ENCODE results near the gene LYPD6. TPM values are rescaled to one million over a fixed set of nuclear protein-coding genes. Genes with fewer than 3 reads are reported as not detected.

LYPD6 gene
- total and polyA plus RNA-seq, 2 donors from 2014 or later = 1.1 to 2.2 TPM

DNA sequence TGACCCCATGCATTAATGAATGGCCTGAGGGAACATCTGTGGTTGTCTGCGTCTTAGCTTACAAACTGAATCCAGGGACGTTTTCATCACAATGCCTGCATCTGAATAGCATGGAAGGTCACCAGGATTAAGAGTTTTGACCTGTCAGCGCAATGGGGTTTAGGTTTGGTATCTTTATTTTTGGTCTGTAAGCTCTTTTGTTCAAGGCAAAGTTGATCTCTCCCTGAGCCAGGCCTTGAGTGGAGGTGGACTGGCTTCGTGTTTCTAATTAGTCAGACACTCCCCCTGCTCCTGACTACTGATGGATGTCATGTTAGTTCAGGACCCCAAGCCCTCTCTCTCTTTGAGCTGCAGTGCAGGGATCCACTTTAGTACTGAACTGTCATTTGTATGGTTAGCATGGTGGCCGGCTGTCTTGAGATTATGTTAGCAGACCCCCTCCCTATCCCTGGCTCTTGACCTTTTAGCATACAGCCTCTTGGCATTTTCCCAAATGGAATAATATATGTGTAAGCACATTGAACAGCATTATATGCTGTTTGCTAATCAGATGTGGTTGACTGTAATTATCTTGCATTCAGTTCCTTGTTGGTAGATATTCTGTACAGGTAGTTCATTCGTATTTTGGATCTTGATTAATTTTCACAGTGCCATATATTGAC is 59.2 kb downstream of the LYPD6 start:
- no peak overlapping the region for H3K9ac ChIP-seq (ENCODE audit: low read length in 3 of 3)
- H3K36me3 ChIP-seq (ENCODE audit: control insufficient read depth in 2 of 3, insufficient read depth in 3 of 3, low read length in 3 of 3) = no peaks in the 10 kb centered on the region
- H3K4me1 ChIP-seq (ENCODE audit: control insufficient read depth in 2 of 3, insufficient read depth in 2 of 3, low read depth in 1 of 3, low read length in 3 of 3) = no peaks in the 10 kb centered on the region
- no peaks in the 10 kb centered on the region for H3K9me3 ChIP-seq (ENCODE audit: control insufficient read depth in 2 of 3, insufficient read depth in 1 of 3, low read length in 3 of 3)
- FAIRE-seq = no peak
- DNase-seq = peak in 1 of 5 donors; percentile 28
- TF ChIP-seq, protein P1, sequence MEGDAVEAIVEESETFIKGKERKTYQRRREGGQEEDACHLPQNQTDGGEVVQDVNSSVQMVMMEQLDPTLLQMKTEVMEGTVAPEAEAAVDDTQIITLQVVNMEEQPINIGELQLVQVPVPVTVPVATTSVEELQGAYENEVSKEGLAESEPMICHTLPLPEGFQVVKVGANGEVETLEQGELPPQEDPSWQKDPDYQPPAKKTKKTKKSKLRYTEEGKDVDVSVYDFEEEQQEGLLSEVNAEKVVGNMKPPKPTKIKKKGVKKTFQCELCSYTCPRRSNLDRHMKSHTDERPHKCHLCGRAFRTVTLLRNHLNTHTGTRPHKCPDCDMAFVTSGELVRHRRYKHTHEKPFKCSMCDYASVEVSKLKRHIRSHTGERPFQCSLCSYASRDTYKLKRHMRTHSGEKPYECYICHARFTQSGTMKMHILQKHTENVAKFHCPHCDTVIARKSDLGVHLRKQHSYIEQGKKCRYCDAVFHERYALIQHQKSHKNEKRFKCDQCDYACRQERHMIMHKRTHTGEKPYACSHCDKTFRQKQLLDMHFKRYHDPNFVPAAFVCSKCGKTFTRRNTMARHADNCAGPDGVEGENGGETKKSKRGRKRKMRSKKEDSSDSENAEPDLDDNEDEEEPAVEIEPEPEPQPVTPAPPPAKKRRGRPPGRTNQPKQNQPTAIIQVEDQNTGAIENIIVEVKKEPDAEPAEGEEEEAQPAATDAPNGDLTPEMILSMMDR (IDR thresholded peaks at IDR 0.05; ENCODE audit: borderline replicate concordance, extremely low read depth, insufficient read depth) = no peak
- no peak overlapping the region for H3K4me3 ChIP-seq (ENCODE audit: low read length in 3 of 3)
- H3K27me3 ChIP-seq (ENCODE audit: control insufficient read depth, insufficient read depth, low read length) = no peaks in the 10 kb centered on the region
- intact Hi-C loops (cut with DNase I) = no loop called here
- H3K27ac ChIP-seq (ENCODE audit: low read depth in 2 of 2, low read length in 2 of 2) = no peak overlapping the region

DNA sequence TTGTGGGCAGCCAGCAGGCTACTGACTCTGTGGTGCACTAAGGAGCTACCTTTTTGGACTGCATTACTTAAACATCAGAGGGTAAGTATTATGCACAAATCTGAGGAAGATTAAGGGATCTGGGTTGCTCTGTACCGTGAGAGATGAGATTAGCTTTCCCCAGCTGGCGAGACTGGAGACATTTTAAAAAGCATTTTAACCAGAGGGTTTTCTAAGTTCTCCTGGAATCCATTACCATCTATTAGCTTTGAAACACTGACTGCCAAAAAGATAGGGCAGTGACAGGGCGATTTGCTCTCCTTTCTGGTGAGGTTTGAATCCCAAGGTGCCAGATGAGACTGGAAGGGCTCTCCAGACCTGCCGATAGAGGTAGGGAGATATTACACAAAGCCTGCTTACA is 63.2 kb downstream of the LYPD6 start:
- FAIRE-seq = no peak
- TF ChIP-seq, protein P1 (IDR thresholded peaks at IDR 0.05; ENCODE audit: borderline replicate concordance, extremely low read depth, insufficient read depth) = no peak

DNA sequence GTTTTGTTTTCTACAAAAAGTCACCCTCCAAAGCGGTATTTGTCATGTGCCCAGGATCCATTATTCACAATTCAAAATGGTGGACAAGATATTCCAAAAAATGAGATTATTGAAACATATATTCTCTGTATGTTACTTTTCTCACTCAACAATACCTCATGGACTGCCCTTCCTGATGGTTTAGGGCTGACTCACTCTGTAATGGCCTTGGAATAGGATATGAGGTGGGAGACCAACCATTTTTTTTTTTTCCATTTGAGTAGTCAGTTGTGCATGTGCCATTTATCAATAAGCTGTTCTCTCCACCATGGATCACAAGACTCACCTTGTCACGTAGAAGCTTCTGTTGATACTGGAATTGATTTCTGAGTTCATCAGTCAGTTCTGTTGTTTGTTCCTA is 64.5 kb downstream of the LYPD6 start:
- no peak overlapping the region for H3K27ac ChIP-seq (ENCODE audit: low read depth in 2 of 2, low read length in 2 of 2)
- no peaks in the 10 kb centered on the region for H3K9me3 ChIP-seq (ENCODE audit: control insufficient read depth in 2 of 3, insufficient read depth in 1 of 3, low read length in 3 of 3)
- no peak for DNase-seq
- no peak overlapping the region for H3K4me3 ChIP-seq (ENCODE audit: low read length in 3 of 3)
- no peaks in the 10 kb centered on the region for H3K27me3 ChIP-seq (ENCODE audit: control insufficient read depth, insufficient read depth, low read length)
- FAIRE-seq = no peak
- H3K36me3 ChIP-seq (ENCODE audit: control insufficient read depth in 2 of 3, insufficient read depth in 3 of 3, low read length in 3 of 3) = no peaks in the 10 kb centered on the region
- TF ChIP-seq, protein P1 (IDR thresholded peaks at IDR 0.05; ENCODE audit: borderline replicate concordance, extremely low read depth, insufficient read depth) = no peak
- intact Hi-C loops (cut with DNase I) = no loop called here
- H3K9ac ChIP-seq (ENCODE audit: low read length in 3 of 3) = no peak overlapping the region
- H3K4me1 ChIP-seq (ENCODE audit: control insufficient read depth in 2 of 3, insufficient read depth in 2 of 3, low read depth in 1 of 3, low read length in 3 of 3) = no peaks in the 10 kb centered on the region

More for the DNA sequence above, 63.2 kb downstream of the LYPD6 start:
- H3K9me3 ChIP-seq (ENCODE audit: control insufficient read depth in 2 of 3, insufficient read depth in 1 of 3, low read length in 3 of 3) = no peaks in the 10 kb centered on the region
- DNase-seq = no peak
- H3K9ac ChIP-seq (ENCODE audit: low read length in 3 of 3) = no peak overlapping the region
- no peaks in the 10 kb centered on the region for H3K4me1 ChIP-seq (ENCODE audit: control insufficient read depth in 2 of 3, insufficient read depth in 2 of 3, low read depth in 1 of 3, low read length in 3 of 3)
- H3K27ac ChIP-seq (ENCODE audit: low read depth in 2 of 2, low read length in 2 of 2) = no peak overlapping the region
- no peaks in the 10 kb centered on the region for H3K27me3 ChIP-seq (ENCODE audit: control insufficient read depth, insufficient read depth, low read length)
- H3K36me3 ChIP-seq (ENCODE audit: control insufficient read depth in 2 of 3, insufficient read depth in 3 of 3, low read length in 3 of 3) = no peaks in the 10 kb centered on the region
- no peak overlapping the region for H3K4me3 ChIP-seq (ENCODE audit: low read length in 3 of 3)
- intact Hi-C loops (cut with DNase I) = no loop called here

Measured in kidney (tissue), 14 donors.